Measurements from ENCODE around the gene UGT1A1.

The UGT1A1 gene

DNA sequence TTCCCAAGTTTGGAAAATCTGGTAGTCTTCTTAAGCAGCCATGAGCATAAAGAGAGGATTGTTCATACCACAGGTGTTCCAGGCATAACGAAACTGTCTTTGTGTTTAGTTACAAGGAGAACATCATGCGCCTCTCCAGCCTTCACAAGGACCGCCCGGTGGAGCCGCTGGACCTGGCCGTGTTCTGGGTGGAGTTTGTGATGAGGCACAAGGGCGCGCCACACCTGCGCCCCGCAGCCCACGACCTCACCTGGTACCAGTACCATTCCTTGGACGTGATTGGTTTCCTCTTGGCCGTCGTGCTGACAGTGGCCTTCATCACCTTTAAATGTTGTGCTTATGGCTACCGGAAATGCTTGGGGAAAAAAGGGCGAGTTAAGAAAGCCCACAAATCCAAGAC is 12.1 kb downstream of the UGT1A1 start:
- TF ChIP-seq, protein P1, sequence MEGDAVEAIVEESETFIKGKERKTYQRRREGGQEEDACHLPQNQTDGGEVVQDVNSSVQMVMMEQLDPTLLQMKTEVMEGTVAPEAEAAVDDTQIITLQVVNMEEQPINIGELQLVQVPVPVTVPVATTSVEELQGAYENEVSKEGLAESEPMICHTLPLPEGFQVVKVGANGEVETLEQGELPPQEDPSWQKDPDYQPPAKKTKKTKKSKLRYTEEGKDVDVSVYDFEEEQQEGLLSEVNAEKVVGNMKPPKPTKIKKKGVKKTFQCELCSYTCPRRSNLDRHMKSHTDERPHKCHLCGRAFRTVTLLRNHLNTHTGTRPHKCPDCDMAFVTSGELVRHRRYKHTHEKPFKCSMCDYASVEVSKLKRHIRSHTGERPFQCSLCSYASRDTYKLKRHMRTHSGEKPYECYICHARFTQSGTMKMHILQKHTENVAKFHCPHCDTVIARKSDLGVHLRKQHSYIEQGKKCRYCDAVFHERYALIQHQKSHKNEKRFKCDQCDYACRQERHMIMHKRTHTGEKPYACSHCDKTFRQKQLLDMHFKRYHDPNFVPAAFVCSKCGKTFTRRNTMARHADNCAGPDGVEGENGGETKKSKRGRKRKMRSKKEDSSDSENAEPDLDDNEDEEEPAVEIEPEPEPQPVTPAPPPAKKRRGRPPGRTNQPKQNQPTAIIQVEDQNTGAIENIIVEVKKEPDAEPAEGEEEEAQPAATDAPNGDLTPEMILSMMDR (conservative IDR thresholded peaks at IDR 0.05; ENCODE audit: low read depth, low read length), result no peak
- Histone ChIP-seq H4K20me1 (ENCODE audit: insufficient read depth) (no peaks in the 10 kb centered on the region), H3K79me2 (ENCODE audit: insufficient read depth, low read depth) (no peaks in the 10 kb centered on the region), H3K4me3 (IDR thresholded peaks at IDR 0.05; ENCODE audit: insufficient read depth, low read depth, low read length) (no peak overlapping the region), H2AFZ (ENCODE audit: low read depth) (no peak overlapping the region), H3K27me3 (ENCODE audit: insufficient read depth, low read depth) (no peaks in the 10 kb centered on the region), H3K36me3 (ENCODE audit: insufficient read depth) (no peaks in the 10 kb centered on the region), H3K4me1 (ENCODE audit: low read depth, poor library complexity, severe bottlenecking) (no peaks in the 10 kb centered on the region), H3K27ac (no peak overlapping the region), H3K4me2 (no peak overlapping the region), H3K9ac (no peak overlapping the region)

GRCh38 chr2:233772583-233772982 is 12.5 kb downstream of the UGT1A1 start:
- TF ChIP-seq, protein P1 (conservative IDR thresholded peaks at IDR 0.05; ENCODE audit: low read depth, low read length), result no peak
- no peaks in the 10 kb centered on the region for H3K27me3 ChIP-seq (ENCODE audit: insufficient read depth, low read depth)
- no peaks in the 10 kb centered on the region for H4K20me1 ChIP-seq (ENCODE audit: insufficient read depth)
- H2AFZ ChIP-seq (ENCODE audit: low read depth), result no peak overlapping the region
- H3K4me2 ChIP-seq, result no peak overlapping the region
- no peak overlapping the region for H3K9ac ChIP-seq
- H3K36me3 ChIP-seq (ENCODE audit: insufficient read depth), result no peaks in the 10 kb centered on the region
- no peaks in the 10 kb centered on the region for H3K4me1 ChIP-seq (ENCODE audit: low read depth, poor library complexity, severe bottlenecking)
- no peaks in the 10 kb centered on the region for H3K79me2 ChIP-seq (ENCODE audit: insufficient read depth, low read depth)
- no peak overlapping the region for H3K4me3 ChIP-seq (IDR thresholded peaks at IDR 0.05; ENCODE audit: insufficient read depth, low read depth, low read length)
- H3K27ac ChIP-seq, result no peak overlapping the region

DNA sequence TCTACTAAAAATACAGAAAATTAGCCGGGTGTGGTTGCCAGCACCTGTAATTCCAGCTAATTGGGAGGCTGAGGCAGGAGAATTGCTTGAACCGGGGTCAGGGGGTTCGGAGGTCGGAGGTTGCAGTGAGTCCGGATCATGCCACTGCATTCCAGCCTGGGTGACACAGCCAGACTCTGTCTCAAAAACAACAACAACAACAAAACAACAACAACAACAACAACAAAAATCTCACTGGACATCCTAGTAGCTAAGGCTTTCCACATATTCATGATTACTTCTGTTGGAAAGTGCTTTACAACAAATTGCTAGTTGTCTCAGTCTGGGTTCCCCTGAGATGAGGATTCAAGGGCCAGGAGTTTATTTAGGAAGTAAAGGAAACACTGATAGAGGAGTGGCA is 13.8 kb downstream of the UGT1A1 start:
- Histone ChIP-seq H3K4me2 (no peak overlapping the region), H3K27ac (no peak overlapping the region)
- TF ChIP-seq, protein P1 (conservative IDR thresholded peaks at IDR 0.05; ENCODE audit: low read depth, low read length), result no peak

DNA sequence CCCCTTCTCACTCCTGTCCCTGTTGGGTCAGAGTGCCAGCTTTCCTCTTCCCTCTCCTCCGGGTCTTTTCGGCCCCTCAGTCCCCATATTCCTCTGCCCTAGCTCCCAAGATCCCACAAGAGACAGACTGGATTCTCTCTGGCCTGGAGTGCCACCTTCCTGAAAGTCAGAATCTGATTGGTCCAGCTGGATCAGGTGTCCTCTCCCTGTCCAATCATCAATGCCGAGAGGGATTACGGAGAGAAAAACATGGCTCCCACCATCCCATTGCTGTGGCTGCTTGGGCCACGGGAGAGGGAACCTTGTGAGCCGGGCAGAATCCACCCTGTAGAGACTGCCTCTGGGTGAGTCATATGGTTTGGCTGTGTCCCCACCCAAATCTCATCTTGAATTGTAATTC is 15.3 kb downstream of the UGT1A1 start:
- no peak overlapping the region for H3K27ac ChIP-seq
- no peak overlapping the region for H2AFZ ChIP-seq (ENCODE audit: low read depth)
- H3K79me2 ChIP-seq (ENCODE audit: insufficient read depth, low read depth), result no peaks in the 10 kb centered on the region
- TF ChIP-seq, protein P1 (conservative IDR thresholded peaks at IDR 0.05; ENCODE audit: low read depth, low read length), result no peak
- H3K4me1 ChIP-seq (ENCODE audit: low read depth, poor library complexity, severe bottlenecking), result no peaks in the 10 kb centered on the region
- H3K36me3 ChIP-seq (ENCODE audit: insufficient read depth), result no peaks in the 10 kb centered on the region
- no peaks in the 10 kb centered on the region for H3K27me3 ChIP-seq (ENCODE audit: insufficient read depth, low read depth)
- H3K4me3 ChIP-seq (IDR thresholded peaks at IDR 0.05; ENCODE audit: insufficient read depth, low read depth, low read length), result no peak overlapping the region
- H4K20me1 ChIP-seq (ENCODE audit: insufficient read depth), result no peaks in the 10 kb centered on the region
- H3K9ac ChIP-seq, result no peak overlapping the region
- H3K4me2 ChIP-seq, result no peak overlapping the region

More for the DNA sequence above, 13.8 kb downstream of the UGT1A1 start:
- Histone ChIP-seq H3K79me2 (ENCODE audit: insufficient read depth, low read depth) (no peaks in the 10 kb centered on the region), H3K4me1 (ENCODE audit: low read depth, poor library complexity, severe bottlenecking) (no peaks in the 10 kb centered on the region), H2AFZ (ENCODE audit: low read depth) (no peak overlapping the region), H3K4me3 (IDR thresholded peaks at IDR 0.05; ENCODE audit: insufficient read depth, low read depth, low read length) (no peak overlapping the region), H3K27me3 (ENCODE audit: insufficient read depth, low read depth) (no peaks in the 10 kb centered on the region), H4K20me1 (ENCODE audit: insufficient read depth) (no peaks in the 10 kb centered on the region), H3K9ac (no peak overlapping the region), H3K36me3 (ENCODE audit: insufficient read depth) (no peaks in the 10 kb centered on the region)
